GM18508 (cell line): Measurements from ENCODE around the gene SELL.
A peak's percentile ranks its signal among the peaks of the same experiment; 100 is the strongest.
"Not testable (repeated sequence)": the region's sequence is repeated elsewhere in the genome, so short reads cannot be mapped to it uniquely, and the experiment has no call there.

Experiments
- ATAC-seq: cut with Tn5 transposase; IDR thresholded peaks from one replicate; pipeline ENCODE4 v1.9.1; 2021; ENCODE audit warnings: moderate number of reproducible peaks; ENCODE audit not compliant: insufficient read depth, unreplicated experiment

The SELL gene

DNA sequence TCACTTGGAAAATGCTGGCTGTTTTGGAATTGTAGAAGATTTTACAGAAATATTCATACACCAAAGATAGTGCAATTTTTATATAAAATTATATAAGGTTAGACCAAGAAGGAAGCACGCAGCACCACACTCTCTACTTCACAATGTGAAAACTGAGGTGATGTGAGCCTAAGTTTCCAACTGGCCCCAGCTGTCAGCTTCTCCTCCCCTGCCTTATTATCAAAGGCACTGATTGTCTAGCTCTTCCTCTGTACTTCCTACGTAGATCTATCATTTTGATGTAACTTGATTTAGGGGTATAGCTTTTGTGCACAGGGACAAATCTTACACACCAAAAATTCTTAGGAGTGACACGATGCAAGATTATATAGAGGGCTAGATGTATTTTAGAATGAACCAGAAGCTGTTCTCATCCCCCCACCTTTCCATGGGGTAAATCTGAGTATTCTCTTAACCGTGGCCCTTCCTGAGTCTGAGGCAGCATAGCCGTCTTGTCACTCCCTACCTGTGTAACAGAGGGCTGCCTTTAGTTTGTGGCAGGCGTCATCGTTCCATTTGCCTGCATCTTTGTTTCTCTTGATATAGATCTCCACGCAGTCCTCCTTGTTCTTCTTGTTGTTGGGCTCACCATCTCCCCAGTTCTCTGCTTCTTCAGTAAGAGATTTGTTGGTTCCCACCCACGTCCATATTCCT, 3.4 kb downstream of the SELL start:
- ATAC-seq, result no peak

DNA sequence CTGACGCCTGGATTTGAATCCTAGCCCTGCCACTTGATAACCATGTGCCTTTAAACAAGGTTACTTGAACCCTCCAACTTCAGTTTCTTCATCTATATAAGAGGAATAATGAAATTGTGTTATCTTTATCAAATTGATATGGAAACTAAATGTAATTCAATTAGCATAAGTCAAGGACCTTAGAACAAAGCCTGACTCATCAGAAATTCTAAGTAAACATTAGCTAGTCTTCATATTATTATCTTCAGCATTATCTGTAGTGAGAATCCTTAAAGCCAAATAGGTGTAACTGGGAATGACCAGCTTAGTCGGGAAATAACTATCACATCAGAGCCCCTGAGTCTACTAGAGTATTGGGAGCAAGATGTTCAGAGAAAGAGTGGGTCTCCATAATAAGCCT, 6.6 kb downstream of the SELL start:
- no peak for ATAC-seq

DNA sequence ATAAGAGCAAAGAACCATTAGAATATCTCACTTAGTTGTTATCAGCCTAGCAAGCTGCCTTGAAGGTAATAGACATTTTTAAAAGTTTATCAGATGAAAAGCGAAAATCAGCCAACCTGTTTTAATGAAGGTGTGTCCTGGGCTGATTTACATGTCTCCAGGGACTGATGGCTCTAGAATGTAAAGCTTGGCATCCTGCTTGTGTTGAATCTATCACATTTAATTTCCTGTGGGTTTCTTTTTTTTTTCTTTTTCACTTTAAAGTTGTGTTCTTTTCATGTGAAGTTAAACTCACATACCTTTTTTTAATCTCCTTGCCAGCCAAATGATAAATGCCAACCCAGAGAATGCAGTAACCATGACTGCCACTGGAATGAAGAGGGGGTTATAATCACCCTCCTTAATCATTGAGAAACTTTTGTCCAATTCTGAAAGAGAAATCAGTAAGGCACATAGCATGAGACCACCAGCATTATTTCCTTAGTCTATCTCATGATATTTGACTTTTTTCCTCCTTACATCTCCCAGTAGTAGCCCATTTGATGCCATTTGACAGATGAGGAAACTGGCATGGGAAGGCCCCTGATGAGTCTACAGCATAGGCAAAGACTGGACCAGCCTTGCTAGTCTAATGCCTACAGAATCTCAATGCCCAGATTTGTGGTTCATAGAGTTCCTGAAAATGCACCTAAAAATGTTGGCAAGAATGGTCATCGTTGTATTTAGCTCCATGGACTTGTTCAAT, 10.0 kb downstream of the SELL start:
- ATAC-seq, result no peak

DNA sequence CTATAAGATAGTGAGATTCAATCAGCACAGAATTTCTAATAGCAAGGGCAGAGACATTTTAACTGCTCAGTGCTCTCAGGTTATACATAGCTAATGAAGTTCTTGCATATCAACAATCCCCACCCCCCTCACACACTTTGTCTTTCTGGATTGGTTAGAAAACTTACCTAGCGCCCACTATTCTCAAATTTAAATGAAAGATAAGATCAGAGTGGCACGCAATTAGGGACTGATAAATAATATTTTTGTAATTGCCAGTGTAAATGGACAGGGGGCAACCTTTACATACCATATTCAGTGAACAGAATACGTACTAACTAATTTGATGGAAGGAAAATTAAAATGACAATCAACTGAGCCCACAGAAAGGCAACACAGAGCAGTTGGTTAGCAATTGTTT, 11.7 kb downstream of the SELL start:
- no peak for ATAC-seq

DNA sequence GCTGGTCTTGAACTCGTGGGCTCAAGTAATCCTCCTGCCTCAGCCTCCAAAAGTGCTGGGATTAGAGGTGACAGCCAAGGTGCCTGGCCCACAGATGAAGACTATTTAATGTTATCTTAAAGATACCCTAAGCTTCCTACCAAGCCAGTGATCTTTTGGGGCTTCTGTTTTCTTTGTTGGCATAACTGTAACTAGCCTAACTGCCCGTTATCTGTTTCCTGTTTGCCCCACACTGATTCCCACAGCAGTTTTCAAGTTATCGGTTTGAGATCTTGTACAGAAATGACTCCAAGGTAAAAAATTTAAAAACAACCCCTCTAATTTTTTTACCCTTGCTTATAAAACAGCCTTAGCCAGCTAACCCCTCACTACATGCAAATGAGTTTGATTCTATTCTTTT, 12.4 kb downstream of the SELL start:
- no peak for ATAC-seq

DNA sequence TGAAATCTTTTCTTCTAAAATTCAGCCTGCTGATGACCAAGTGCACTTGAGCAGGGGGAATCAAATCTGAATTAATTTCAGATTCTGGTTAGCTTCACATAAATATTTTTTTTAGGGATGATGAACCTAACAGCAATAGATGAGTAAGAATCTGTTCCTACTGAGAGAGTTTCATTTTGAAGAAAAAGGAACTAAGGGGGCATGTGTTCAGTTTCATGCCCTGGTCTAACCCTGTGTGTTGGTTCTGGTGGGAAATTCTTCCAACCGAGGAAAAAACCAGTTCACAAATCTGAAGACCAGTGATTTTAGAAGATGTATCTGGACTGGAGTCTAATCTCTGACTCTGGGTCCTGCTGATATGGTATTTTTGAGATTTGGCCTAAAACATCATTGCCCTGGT, 13.7 kb downstream of the SELL start:
- no peak for ATAC-seq

DNA sequence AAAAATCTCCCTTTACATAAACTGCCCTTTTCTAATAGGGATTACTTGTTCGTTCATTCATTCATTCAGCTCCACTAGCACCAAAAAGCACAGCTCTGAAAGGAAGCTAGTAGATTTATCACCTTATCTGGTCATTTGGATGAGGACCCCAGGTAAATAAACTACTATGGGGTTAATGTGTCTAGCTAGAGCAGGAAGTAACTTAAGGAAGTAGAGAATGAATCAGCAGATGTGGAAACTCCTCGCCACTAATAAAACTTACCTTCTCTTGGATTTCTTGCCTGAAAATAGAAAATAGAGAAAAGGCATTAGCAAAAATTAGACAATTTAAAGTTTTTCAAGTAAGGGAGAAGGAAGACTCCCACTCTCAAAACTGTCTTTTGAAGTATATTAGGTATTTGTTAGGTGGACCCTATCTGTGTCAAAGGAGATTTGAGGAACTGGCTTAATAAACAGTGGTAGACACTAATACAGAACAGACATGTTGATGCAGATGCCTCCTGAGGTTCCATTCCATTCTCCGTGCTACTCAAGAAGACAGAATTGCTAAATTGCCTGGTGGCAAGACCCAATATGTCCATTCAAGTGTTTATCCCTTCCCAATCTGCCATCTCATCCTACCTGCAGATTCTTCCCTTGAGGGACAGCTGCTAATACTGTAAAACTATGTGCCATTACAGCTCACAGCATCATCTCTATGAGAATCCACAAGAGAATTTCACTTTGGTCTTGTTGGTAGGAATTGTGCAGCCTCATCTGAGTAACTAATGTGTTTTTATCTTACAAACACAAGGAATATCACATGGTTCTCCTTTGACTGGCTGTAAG, 14.9 kb downstream of the SELL start:
- no peak for ATAC-seq

DNA sequence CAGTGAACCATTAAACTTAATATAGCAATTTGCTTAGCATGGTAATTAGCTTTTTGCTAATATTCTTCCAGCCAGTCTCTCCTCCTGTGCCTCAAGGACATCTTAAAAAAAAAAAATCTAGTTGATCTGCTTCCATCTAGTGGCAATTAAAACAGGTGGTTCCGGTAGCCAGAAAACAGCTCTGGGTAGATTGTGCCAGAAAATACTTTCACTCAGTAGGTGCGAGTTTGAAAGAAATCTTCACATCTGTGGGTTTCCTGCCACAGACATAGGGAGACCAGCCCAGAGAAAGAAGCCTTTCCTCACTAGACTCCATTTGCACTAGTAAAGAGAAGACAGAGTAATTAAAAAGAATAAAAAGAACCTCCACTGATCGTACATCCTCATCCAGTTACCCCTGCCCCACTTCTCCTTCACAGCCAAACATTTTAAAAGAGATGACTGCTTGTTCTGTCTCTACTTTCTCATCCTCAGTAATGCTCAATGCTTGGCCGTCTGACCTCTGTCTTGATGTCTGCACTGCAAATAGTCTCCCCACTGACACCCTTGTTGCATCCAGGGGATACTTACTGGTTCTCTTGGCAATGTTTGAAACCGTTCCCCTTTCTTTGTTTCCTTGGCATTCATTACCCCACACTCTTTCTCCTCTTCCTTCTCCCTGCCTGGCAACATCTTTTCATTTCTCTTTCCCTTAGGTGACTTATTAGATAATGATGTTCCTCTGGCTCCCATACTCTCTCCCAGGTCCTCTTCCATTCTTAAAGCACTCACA, 16.9 kb downstream of the SELL start:
- peak; percentile 25 for ATAC-seq

DNA sequence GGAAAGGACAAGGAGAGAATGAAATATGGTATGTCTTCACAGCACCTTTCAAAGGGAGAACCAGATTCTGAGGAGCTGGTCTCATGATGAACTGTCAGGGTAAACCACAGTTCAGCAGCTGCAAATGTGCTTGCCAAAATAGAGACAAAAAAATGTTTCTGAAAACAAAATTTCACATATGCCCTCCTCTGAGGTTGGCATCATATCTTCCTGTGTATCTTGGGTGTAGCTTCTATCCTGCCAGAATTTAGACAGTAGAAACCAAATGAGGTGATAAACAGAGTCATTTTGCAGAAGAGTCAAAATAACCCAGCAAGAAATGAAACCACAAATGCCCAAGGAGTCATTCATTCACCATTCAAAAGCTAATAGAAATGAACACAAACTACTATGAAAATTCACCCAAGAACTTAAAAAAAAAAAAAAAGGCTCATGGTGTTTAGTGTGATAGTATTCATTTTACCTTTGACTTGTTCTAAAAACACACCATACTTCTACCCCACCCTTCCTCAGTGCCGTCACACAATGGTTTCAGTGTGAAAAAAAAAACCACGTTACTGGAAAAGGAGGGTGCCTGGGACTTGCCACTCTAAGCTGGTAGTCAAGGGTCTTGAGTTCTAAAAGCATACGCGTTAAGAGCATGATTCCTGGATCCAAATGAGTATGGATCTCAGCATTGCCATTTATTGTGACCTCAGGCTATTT, 18.5 kb downstream of the SELL start:
- peak; percentile 30 for ATAC-seq

DNA sequence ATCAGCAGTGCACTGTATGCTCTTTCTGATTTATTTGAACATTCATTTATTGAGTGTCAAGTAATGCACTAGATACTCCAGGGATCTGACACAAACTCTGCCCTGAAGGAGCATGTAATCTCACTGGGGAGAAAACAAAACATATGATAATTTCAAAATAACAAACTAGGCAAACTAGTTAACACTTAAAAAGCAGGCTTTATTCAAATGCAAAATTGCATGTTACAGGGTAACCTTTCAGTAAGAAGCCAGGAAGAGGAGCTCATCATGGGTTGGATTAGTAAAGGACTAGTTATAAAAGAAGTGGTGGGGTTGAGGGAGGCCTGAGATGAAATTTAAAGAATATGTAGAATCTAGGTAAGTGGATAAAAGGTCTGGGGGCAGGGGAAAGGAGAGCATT, 20.9 kb downstream of the SELL start:
- no peak for ATAC-seq

DNA sequence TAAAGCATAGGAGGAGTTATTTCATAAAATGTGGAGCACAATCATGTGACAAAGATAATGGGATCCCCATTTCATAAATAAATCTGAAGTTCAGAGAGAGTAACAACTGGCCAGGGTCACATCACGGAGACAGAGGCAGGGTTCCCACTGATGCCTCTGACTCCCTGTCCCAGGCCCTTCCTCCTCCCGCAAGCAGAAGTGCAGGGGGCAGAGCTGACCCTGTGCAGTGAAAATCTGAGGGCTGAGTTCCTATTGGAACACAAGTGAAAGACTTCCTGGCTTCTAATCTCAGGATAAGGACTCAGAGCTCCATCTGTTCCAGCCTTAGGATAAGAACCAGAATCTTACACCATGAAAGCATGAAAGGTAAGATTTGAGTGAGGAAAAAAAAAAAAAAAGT, 22.0 kb downstream of the SELL start:
- no peak for ATAC-seq

DNA sequence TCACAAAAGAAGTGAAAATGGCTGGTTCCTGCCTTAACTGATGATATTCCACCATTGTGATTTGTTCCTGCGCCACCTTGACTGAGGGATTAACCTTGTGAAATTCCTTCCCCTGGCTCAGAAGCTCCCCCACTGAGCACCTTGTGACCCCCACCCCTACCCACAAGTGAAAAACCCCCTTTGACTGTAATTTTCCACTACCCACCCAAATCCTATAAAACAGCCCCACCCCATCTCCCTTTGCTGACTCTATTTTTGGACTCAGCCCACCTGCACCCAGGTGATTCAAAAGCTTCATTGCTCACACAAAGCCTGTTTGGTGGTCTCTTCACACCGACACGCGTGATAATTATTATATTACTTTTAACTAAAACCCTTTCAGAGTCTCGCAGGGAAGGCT, 23.0 kb downstream of the SELL start:
- ATAC-seq, result not testable (repeated sequence)

DNA sequence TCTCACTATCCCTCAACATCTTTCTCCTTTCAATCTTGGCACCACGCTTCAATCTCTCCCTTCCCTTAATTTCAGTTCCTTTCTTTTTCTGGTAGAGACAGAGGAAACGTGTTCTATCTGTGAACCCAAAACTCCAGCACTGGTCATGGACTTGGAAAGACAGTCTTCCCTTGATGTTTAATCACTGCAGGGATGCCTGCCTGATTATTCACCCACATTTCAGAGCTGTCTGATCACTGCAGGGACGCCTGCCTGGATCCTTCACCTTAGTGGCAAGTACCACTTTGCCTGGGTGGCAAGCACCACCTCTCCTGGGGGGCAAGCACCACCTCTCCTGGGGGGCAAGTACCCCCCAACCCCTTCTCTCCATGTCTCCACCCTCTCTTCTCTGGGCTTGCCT, 27.8 kb downstream of the SELL start:
- no peak for ATAC-seq

DNA sequence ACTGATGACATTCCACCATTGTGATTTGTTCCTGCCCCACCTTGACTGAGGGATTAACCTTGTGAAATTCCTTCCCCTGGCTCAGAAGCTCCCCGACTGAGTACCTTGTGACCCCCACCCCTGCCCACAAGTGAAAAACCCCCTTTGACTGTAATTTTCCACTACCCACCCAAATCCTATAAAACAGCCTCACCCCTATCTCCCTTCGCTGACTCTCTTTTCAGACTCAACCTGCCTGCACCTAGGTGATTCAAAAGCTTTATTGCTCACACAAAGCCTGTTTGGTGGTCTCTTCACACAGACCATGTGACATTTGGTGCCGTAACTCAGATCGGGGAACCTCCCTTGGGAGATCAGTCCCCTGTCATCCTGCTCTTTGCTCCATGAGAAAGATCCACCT, 28.3 kb downstream of the SELL start:
- ATAC-seq, result not testable (repeated sequence)

DNA sequence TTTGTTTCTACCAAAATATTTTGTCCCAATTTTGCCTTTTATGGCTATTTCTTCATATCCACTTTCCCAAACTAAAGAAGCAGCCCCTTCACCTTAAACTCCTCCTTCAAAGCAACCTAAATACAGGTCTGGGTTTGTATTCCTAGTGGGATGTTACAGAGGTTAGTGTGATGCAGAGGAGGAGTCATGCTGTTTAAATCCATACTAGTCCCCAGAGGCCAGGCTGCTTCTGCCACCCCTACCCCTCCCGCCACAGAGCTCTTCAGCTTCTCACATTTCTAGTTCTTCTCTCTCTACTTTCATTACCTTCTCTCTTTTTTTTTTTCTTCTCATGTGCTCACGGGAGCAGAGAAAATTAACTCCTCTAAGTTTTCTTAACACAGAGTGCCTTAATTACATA, 29.3 kb downstream of the SELL start:
- no peak for ATAC-seq

DNA sequence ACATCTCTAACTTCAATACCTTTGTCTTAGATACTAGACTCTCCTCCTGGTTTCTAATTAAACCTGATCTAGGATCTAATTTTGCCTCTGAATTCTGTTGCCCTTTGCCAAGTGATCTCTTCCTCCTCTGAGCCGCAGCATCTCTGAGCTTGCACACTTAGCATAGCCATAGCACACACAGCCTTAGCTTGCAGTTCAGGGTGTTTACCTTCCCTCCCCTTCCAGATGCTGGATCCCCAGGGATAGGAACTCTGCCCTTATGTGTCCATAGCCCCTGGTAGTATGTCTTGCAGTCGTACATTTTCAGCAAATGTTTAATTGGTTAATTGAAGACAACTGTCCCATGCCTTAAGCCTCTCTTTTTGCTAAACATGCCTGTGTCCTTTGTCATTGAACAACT, 30.3 kb downstream of the SELL start:
- peak; percentile 3 for ATAC-seq

DNA sequence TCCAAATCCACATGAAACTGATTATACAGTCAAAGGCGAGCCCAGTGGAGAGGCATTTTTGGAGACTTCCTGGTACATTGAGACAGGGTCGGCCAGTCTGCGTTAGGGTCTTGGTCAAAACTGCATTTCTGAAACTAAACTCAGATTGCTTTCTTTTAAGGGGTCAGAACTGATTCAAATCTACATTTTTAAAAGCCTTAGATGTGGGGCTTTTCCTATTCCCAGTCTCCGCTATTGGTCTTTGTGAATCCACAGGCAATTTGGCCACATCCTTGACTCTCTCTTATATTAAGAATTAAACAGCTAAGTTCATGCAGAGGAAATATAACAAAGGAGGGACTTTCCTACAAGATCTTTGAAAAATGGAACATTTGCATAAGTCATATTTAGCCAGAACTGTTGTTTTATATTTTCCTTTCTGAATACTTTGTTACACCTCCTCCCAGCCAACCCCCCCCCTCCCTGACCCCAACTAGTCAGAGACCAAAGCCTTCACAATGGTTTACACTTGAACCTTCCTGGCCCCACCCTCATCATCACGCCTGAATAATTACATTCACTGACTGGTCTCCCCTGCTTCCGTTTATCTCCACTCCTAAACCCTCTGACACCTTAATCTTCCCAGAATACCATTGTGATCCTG, 30.9 kb downstream of the SELL start:
- peak; percentile 49 for ATAC-seq

DNA sequence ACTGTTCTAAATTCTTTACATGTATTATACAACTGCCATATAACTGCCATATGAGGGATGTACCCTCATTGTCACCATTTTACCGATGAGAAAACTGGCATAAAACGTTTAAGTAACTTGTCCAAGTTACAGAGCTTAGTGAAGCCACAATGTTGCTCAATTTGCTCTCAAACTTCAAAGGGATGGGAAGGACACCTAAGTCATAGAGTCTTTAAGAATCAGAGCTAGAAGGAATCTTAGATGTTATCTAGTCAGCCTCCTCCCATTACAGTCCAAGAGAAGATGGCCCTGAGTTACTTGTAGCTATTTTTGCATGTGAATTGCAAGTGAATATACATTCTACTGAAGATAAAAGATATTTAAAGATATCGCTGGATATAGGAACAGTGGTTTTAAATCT, 31.7 kb downstream of the SELL start:
- ATAC-seq, result no peak

DNA sequence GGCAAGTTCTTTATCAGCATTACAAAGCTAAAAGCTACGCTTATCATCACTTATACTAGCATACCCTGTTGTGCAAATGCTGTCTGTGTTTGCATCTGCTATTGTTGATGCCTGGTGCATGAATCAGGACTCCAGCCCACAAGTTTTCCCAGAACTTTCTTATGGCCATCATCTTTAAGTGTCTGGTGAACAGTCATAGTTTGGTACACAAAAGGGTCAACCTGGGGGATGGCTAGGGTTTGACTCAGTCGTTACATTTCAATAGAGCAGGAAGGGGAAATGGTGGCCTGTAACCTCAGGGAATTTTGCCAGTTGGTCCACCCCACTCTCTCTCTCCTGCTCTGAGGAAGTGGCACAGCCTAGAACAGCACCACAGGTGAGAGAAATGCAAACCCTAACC, 35.4 kb downstream of the SELL start:
- ATAC-seq, result no peak
